Mononuclear cell (primary cell): ENCODE data around the gene INTS6. TPM values are rescaled to one million over a fixed set of nuclear protein-coding genes. Genes with fewer than 3 reads are reported as not detected.

ENCODE experiments used
- H3K27me3 ChIP-seq: 2 replicates; pipeline ENCODE4 v1.6.0; 2011; ENCODE audit warnings: low read length, control low read depth; ENCODE audit not compliant: insufficient read depth
- H3K4me1 ChIP-seq: 2 replicates; pipeline ENCODE4 v1.5.1; 2011; ENCODE audit warnings: mild to moderate bottlenecking, low read length, control low read depth; ENCODE audit not compliant: insufficient read depth
- H3K4me3 ChIP-seq: 2 replicates; pipeline ENCODE4 v1.5.1; 2011; ENCODE audit warnings: mild to moderate bottlenecking, low read length, moderate library complexity
- H3K9me3 ChIP-seq: 2 replicates; pipeline ENCODE4 v1.5.1; 2011; ENCODE audit warnings: low read depth, mild to moderate bottlenecking, control low read depth, low read length
- total RNA-seq: library from RNA; depleted of rRNA; stranded (reverse); fragments of >200 nt; gene quantifications from one replicate; pipeline ENCODE4 v1.2.3, GENCODE V29; 2012

Gene INTS6
- total RNA-seq, 1 donor = 47.2 TPM

DNA sequence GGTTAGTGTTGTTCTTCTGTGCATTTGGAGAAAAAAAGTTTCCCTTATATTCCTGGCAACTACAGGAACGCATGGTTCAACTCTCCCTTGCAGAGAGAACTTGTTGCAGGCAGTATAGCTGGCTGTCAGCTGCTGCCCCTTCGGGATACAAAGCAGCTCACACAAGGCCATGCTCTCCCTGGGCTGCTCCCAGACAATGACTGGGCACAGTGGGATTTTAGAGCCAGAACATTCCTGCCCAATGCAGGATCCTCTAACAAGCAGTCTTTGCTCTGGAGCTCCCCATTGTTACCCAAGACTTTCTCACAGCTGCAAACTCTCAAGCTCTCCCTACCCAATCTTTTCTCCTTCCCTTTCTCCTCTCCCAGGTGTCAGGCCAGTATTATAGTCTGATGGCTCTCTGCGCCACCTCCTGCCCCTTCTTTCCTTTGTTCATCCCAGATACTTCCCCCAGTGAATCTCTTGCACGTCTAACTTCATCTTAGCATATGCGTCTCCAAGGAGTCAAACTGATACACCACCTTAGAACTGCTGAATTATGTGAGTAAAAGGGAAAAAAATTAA lies 140.8 kb downstream of the INTS6 start:
- H3K9me3 ChIP-seq = no peaks in the 10 kb centered on the region
- no peaks in the 10 kb centered on the region for H3K4me1 ChIP-seq
- H3K27me3 ChIP-seq = no peaks in the 10 kb centered on the region
- no peak overlapping the region for H3K4me3 ChIP-seq

Other genes with a start within 250 kb of the INTS6 start
- under 0.01 TPM for gene FAM124A, start 230.6 kb downstream of the INTS6 start, total RNA-seq
- 0.10 TPM for gene SERPINE3, start 113.3 kb downstream of the INTS6 start, total RNA-seq
- 19.0 TPM for gene WDFY2, start 131.4 kb upstream of the INTS6 start, total RNA-seq